Measurements from ENCODE around the gene SWI5.
"Not testable (repeated sequence)": the region's sequence is repeated elsewhere in the genome, so short reads cannot be mapped to it uniquely, and the experiment has no call there.

SWI5 gene

DNA sequence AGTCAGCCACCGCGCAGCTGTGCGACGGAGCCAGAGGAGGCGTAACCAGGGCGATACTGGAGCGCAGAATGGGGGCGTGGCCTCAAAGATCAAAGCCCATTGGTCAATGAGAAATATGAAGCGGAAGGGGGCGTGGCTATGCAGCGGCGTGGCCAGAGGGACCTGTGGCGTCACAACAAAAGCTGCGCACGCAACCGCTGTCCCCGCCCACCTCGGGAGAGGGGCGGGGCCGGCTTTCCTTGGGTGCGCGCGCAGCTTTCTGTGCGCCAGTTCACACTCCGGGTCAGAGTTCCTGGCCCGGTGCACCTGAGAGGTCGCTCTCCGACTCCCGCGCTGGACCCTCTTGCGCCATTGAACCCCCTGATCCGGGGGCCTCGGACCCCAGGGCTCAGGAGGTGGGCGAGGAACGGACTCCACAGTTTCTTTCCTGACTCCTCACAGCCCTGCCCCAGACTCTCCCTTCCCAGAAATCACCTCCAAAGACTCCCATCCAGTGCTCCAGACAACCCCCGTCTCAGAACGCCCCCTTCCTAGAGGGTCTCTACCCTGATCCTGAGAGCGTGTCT is at the start of gene SWI5:
SWI5 (plus strand) TSS at position 269 of the 566 bp plus-strand sequence.
- Histone ChIP-seq H3K27ac (peak within 1 kb of the TSS; percentile 91), H3K4me3 (peak within 1 kb of the TSS; percentile 83)
- no peak for TF ChIP-seq CTCF (IDR thresholded peaks at IDR 0.05)
- DNase-seq (ENCODE audit: low spot score): peak; percentile 99

GRCh38 chr9:128226412-128226801 is 49.7 kb upstream of the SWI5 start:
- Histone ChIP-seq H3K27ac (no peak overlapping the region), H3K4me3 (no peak overlapping the region)
- DNase-seq (ENCODE audit: low spot score): no peak
- no peak for TF ChIP-seq CTCF (IDR thresholded peaks at IDR 0.05)

GRCh38 chr9:128230897-128231296 is 45.2 kb upstream of the SWI5 start:
- not testable (repeated sequence) for DNase-seq (ENCODE audit: low spot score); H3K4me3 ChIP-seq; H3K27ac ChIP-seq

DNA sequence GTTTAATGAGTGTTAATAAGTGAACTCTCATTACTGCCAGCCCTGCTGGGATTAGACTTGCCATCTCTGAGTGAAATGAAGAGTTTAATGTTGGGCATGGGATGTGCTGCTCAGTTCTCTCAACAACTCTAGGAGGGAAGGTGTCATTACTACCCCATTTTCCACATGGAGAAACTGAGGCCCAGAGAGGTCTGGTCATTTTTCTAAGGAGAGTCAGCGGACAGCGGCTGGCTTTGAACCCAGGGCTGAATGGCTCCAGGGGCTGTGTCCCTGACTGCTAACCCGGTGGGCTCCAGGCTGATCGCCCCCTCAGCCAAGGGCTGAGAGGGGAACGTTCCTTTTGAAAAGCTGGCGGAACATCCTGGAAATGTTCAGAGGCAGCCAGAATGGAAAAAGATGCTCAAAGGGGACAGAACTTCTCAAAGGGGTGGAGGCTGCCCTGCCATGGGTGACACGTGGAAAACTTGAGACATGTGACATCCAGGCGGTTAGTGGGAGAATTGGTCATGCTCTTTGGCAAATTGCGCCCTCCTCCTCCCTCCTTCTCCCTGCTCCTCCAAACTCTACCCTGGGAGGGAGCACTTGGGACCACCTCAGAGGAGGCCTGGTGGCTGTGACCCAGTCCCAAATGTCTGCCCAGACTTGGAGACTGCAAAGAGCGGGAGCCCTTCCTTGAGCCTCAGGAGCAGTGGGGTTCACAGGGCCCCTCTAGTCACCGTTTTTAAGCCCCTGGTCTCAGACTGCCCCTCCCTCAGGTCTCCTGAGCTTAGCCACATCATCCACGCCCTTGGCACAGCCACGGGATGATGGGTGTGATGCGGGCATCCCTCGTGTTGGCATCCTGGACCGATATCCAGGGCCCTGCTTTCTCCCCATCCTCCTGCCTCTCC is 44.2 kb upstream of the SWI5 start:
- no peak for TF ChIP-seq CTCF (IDR thresholded peaks at IDR 0.05)
- no peak overlapping the region for H3K4me3 ChIP-seq
- peak overlapping the region in 1 of 2 donors; percentile 63 for H3K27ac ChIP-seq
- DNase-seq (ENCODE audit: low spot score): peak; percentile 80

- TF ChIP-seq CTCF (IDR thresholded peaks at IDR 0.05): no peak
- DNase-seq (ENCODE audit: low spot score): peak; percentile 70
- Histone ChIP-seq H3K27ac (peak overlapping the region in 1 of 2 donors; percentile 63), H3K4me3 (no peak overlapping the region)
Measured at GRCh38 chr9:128232528-128233428, 43.3 kb upstream of the SWI5 start.

DNA sequence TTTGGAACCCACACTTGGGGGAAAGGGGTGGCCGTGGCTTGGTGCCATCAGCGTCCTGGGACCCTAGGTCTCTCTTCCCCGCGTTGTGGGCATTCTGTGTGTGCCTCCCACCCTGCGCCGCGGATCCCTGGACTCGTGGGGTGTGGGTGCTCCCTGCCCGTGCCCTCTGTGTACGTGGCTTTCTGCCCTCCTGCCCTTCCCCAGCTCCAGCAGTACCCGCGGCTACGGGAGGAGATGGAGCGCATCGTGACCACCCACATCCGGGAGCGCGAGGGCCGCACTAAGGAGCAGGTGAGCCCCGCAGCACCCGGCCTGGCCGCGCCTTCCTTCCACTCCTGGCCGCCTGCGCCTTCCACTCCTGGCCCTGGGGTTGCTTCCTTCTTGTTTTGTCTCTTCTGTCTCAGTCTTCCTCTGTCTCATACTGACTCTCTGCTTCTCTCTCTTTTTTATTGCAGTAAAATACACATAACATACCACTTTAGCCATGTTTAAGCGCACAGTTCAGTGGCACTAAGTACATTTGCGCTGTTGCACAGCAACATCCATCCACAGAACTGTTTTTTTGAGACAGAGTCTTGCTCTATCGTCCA is 42.2 kb upstream of the SWI5 start:
- H3K27ac ChIP-seq: no peak overlapping the region
- no peak overlapping the region for H3K4me3 ChIP-seq
- TF ChIP-seq CTCF (IDR thresholded peaks at IDR 0.05): no peak
- no peak for DNase-seq (ENCODE audit: low spot score)

DNA sequence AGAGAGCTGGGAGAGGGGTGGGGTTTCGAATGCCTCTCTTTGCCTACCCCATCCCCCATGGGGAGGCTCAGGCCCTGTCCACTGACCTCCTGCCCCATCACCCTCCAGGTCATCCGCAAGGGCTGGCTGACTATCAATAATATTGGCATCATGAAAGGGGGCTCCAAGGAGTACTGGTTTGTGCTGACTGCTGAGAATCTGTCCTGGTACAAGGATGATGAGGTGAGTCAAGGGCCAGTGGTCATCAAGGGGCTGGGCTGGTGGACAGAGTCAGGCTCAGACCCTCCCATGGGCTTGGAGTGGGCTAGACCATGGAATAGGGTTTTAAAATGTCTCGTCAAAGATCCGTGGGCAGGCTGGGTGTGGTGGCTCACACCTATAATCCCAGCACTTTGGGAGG is 34.0 kb upstream of the SWI5 start:
- no peak for DNase-seq (ENCODE audit: low spot score)
- no peak for TF ChIP-seq CTCF (IDR thresholded peaks at IDR 0.05)
- no peak overlapping the region for H3K4me3 ChIP-seq
- H3K27ac ChIP-seq: peak overlapping the region in 1 of 2 donors; percentile 87

Measured in coronary artery (tissue), 2 donors.